ENCODE data around the gene CBFA2T2. TPM values are rescaled to one million over a fixed set of nuclear protein-coding genes. Genes with fewer than 3 reads are reported as not detected.

Gene CBFA2T2
- total and polyA plus RNA-seq, 12 donors = 5.3 to 16.7 (median 9.4) TPM

DNA sequence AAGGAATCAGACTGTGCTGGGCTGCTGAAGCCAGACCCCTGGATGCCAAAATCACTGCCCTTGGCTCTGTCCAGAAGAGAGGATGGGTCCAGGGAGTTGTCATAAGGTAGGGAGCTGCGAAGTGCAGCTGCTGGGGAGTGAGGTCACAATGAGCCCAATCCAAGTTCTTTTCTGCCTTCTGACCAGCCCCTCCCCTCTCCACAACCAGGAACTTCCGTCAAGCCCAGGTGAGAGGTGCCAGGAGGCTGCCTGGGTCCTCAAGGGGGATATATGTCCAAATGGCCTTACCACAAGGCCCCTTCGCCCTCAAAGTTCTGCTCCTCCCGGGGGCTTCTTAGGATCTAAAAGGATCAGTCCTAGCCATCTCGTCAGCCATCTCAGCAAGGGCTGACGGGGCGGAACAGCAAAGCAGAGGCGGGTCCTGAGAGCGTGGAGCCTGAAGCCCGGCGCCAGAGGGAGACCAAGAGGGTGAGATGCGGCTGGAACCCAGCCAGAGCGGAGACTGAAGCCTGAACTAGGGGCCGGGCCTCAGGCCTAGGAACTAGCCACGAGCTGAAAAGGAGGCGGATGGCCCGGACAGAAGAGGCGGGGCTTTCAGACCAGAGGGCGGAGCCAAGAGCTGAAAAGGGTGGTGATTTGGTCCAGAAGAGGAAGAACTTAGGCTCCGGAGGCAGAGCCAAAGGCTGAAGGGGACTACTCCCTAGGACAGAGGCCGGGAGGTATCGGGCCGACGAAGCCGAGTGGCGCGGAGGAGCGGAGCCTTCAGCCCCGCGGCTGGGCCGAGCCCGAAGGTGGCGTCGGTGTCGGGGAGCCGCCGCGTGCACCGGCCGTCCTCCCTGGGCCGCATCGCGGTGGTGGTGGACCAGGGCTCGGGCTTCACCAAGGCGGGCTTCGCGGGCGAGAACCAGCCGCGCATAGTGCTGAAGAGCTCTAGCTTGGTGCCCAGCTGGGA is 176.7 kb downstream of the CBFA2T2 start, which contains the start of gene ACTL10:
TSS of gene ACTL10 (plus strand) at position 651 of the 952 bp plus-strand sequence. CDS start 555 bp downstream, outside the sequence.
- Histone ChIP-seq H3K4me1 (replicated peaks in 1 of 2) (peaks cover 27 to 41% of the 10 kb centered on the region in 2 donors), H3K27ac (peak within 1 kb of the TSS; percentile 62 to 87 (median 76)), H3K36me3 (replicated peaks in 1 of 2) (peaks cover 0 to 31% of the 10 kb centered on the region in 2 donors), H3K9me3 (replicated peaks in 1 of 3) (no peaks in the 10 kb centered on the region), H3K4me3 (peak within 1 kb of the TSS in 2 of 4 donors; percentile 23 to 54), H3K27me3 (no peaks in the 10 kb centered on the region)
- 5 to 15% (median 9%) methylated on average over 21 to 50 of the region's 50 CpGs for WGBS, 4 donors
- DNase-seq = peak; percentile 92 to 99 (median 99)
- intact Hi-C loops (cut with DNase I) = no loop called here
- TF ChIP-seq, protein P1, sequence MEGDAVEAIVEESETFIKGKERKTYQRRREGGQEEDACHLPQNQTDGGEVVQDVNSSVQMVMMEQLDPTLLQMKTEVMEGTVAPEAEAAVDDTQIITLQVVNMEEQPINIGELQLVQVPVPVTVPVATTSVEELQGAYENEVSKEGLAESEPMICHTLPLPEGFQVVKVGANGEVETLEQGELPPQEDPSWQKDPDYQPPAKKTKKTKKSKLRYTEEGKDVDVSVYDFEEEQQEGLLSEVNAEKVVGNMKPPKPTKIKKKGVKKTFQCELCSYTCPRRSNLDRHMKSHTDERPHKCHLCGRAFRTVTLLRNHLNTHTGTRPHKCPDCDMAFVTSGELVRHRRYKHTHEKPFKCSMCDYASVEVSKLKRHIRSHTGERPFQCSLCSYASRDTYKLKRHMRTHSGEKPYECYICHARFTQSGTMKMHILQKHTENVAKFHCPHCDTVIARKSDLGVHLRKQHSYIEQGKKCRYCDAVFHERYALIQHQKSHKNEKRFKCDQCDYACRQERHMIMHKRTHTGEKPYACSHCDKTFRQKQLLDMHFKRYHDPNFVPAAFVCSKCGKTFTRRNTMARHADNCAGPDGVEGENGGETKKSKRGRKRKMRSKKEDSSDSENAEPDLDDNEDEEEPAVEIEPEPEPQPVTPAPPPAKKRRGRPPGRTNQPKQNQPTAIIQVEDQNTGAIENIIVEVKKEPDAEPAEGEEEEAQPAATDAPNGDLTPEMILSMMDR (IDR thresholded peaks at IDR 0.05) = peak; percentile 7 to 48 (median 42)
- TF ChIP-seq POLR2A (IDR thresholded peaks at IDR 0.05) = peak; percentile 36 to 89

DNA sequence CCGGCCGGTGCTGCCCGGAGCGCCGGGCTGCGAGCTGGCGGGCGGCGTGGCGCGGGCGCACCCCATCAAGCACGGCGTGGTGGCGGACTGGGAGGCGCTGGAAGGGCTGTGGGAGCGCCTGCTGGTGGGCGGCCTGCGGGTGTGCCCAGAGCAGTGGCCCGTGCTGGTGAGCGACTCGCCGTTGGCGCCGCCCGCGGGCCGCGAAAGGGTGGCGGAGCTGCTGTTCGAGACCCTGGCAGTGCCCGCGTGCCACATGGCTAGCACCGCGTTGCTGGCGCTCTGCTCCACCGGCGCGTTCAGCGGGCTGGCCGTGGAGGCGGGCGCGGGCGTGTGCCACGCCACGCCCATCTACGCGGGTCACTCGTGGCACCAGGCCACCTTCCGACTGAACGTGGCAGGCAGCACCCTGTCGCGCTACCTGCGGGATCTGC is 177.4 kb downstream of the CBFA2T2 start:
- Histone ChIP-seq H3K36me3 (replicated peaks in 1 of 2) (peaks cover 0 to 36% of the 10 kb centered on the region in 2 donors), H3K27ac (peak overlapping the region; percentile 4 to 87 (median 76)), H3K9me3 (replicated peaks in 1 of 3) (no peaks in the 10 kb centered on the region), H3K27me3 (no peaks in the 10 kb centered on the region), H3K4me1 (replicated peaks in 1 of 2) (peaks cover 28 to 47% of the 10 kb centered on the region in 2 donors), H3K4me3 (peak overlapping the region in 2 of 4 donors; percentile 23 to 54)
- intact Hi-C loops (cut with DNase I) = no loop called here
- TF ChIP-seq, protein P1 (IDR thresholded peaks at IDR 0.05) = peak in 1 of 6 experiments; percentile 2
- TF ChIP-seq POLR2A (IDR thresholded peaks at IDR 0.05) = no peak
- peak; percentile 55 to 83 (median 66) for DNase-seq
- 13 to 34% (median 27%) methylated on average over 12 to 55 of the region's 55 CpGs; no CpG with 5 or more reads in 1 of the 4 donors for WGBS, 4 donors

DNA sequence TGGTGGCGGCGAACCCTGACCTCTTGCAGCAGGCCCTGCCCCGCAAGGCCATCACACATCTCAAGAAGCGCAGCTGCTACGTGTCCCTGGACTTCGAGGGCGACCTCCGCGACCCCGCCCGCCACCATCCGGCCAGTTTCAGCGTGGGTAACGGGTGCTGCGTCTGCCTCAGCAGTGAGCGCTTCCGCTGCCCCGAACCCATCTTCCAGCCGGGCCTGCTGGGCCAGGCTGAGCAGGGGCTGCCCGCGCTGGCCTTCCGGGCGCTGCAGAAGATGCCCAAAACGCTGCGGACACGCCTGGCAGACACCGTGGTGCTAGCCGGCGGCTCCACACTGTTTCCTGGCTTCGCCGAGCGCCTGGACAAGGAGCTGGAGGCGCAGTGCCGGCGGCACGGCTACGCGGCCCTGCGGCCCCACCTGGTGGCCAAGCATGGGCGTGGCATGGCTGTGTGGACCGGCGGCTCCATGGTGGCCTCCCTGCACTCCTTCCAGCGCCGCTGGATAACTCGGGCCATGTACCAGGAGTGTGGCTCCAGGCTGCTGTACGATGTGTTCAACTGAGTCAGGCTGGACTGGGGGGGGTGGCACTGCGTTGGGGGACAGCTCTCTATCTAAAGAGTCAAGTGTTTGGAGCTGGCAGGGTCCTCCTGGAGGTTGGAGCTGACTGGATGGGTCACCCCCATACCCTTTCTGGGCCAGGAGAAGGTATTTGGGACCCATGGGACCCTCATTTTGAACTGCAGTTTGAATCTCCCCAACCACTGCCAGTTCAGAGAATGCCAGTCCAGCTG is 178.0 kb downstream of the CBFA2T2 start:
- H3K27me3 ChIP-seq = no peaks in the 10 kb centered on the region
- peaks cover 0 to 36% of the 10 kb centered on the region in 2 donors for H3K36me3 ChIP-seq (replicated peaks in 1 of 2)
- peaks cover 35 to 50% of the 10 kb centered on the region in 2 donors for H3K4me1 ChIP-seq (replicated peaks in 1 of 2)
- intact Hi-C loops (cut with DNase I) = no loop called here
- peak in 1 of 2 donors; percentile 29 for TF ChIP-seq POLR2A (IDR thresholded peaks at IDR 0.05)
- TF ChIP-seq, protein P1 (IDR thresholded peaks at IDR 0.05) = peak; percentile 61 to 93 (median 80)
- WGBS, 4 donors = 19 to 34% (median 27%) methylated on average over 13 to 47 of the region's 47 CpGs
- peak; percentile 69 to 88 (median 80) for DNase-seq
- peak overlapping the region in 2 of 4 donors; percentile 23 to 54 for H3K4me3 ChIP-seq
- no peaks in the 10 kb centered on the region for H3K9me3 ChIP-seq (replicated peaks in 1 of 3)
- H3K27ac ChIP-seq = peak overlapping the region; percentile 4 to 87 (median 76)
